Progenitor cell of endocrine pancreas (in vitro differentiated cells): ENCODE results near the gene CCDC30. TPM values are rescaled to one million over a fixed set of nuclear protein-coding genes. Genes with fewer than 3 reads are reported as not detected.
"Not testable (repeated sequence)": the region's sequence is repeated elsewhere in the genome, so short reads cannot be mapped to it uniquely, and the experiment has no call there.

Experiments
- DNase-seq: peaks from one replicate; pipeline ENCODE4 v3.0.0; 2021; ENCODE audit warnings: low spot score; ENCODE audit not compliant: unreplicated experiment
- H3K27ac Mint-ChIP-seq: 2 replicates; pipeline ENCODE4 v1.8.0; 2021; ENCODE audit warnings: mild to moderate bottlenecking, moderate library complexity, mixed read lengths
- H3K27me3 Mint-ChIP-seq: 2 replicates; pipeline ENCODE4 v1.8.0; 2021; ENCODE audit warnings: mixed read lengths
- H3K36me3 Mint-ChIP-seq: 2 replicates; pipeline ENCODE4 v1.8.0; 2022; ENCODE audit warnings: mixed read lengths; ENCODE audit not compliant: insufficient read depth
- H3K4me1 Mint-ChIP-seq: 2 replicates; pipeline ENCODE4 v1.8.0; 2021; ENCODE audit warnings: low read depth, mixed read lengths
- H3K4me3 Mint-ChIP-seq: 2 replicates; pipeline ENCODE4 v1.8.0; 2021; ENCODE audit warnings: low read depth, mild to moderate bottlenecking, moderate library complexity, mixed read lengths
- H3K9me3 Mint-ChIP-seq: 2 replicates; pipeline ENCODE4 v1.8.0; 2021; ENCODE audit warnings: low read depth, mixed read lengths
- CTCF ChIP-seq: fragments of 200-600 bp; sonication (generic); IDR thresholded peaks from one replicate; pipeline ENCODE4 v1.5.0; 2021; ENCODE audit warnings: antibody characterized with exemption, mild to moderate bottlenecking; ENCODE audit not compliant: unreplicated experiment
- total RNA-seq: library from RNA; stranded (reverse); gene quantifications from 2 replicates; pipeline ENCODE4 v1.2.1, GENCODE V29; 2021

The CCDC30 gene
- total RNA-seq, 1 donor from 2014 or later, result 23.6 TPM

DNA sequence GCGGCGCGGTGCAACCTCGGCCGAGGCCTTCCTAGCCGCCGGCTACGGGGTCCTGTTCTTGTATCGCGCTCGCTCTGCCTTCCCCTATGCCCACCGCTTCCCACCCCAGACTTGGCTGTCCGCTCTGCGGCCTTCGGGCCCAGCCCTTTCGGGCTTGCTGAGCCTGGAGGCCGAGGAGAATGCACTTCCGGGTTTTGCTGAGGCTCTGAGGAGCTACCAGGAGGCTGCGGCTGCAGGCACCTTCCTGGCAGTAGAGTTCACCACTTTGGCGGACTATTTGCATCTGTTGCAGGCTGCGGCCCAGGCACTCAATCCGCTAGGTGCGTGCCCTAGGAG is 6.4 kb upstream of the CCDC30 start:
- Mint-ChIP-seq H3K4me3 (peak overlapping the region; percentile 83), H3K27ac (peak overlapping the region; percentile 98), H3K36me3 (peaks cover 10% of the 10 kb centered on the region), H3K27me3 (no peaks in the 10 kb centered on the region), H3K9me3 (no peaks in the 10 kb centered on the region), H3K4me1 (peaks cover 13% of the 10 kb centered on the region)
- no peak for DNase-seq
- TF ChIP-seq CTCF, result no peak

- H3K36me3 Mint-ChIP-seq, result peaks cover 10% of the 10 kb centered on the region
- no peak overlapping the region for H3K27ac Mint-ChIP-seq
- no peaks in the 10 kb centered on the region for H3K9me3 Mint-ChIP-seq
- H3K4me3 Mint-ChIP-seq, result no peak overlapping the region
- TF ChIP-seq CTCF, result no peak
- DNase-seq, result no peak
- H3K27me3 Mint-ChIP-seq, result no peaks in the 10 kb centered on the region
- H3K4me1 Mint-ChIP-seq, result peaks cover 37% of the 10 kb centered on the region
Measured at GRCh38 chr1:42461196-42461595, 1.9 kb upstream of the CCDC30 start.

- Mint-ChIP-seq H3K27ac (peak overlapping the region; percentile 92), H3K4me3 (peak overlapping the region; percentile 84), H3K9me3 (no peaks in the 10 kb centered on the region), H3K4me1 (peaks cover 24% of the 10 kb centered on the region), H3K36me3 (peaks cover 5% of the 10 kb centered on the region), H3K27me3 (no peaks in the 10 kb centered on the region)
- DNase-seq, result no peak
- TF ChIP-seq CTCF, result no peak
Measured at GRCh38 chr1:42463921-42464320, 835 bp downstream of the CCDC30 start.

DNA sequence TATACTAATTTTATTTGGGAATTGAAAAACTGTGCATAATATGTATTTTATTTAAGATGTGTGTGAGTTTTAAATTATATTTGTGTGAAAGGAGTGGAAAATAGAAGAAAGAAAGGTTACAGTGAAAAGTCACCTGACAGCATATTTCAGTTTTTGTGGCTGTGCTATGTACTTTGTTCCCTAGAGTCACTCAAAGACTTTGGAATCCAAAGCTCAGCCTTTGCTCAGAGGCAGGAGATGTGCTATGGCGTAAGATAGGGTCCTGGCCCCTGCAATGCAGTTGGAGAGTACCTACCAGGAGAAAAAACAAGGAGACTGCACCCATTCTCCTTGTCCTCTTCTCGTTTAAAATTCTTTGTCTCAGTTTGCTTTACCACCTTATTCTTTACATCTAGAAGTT is 2.9 kb downstream of the CCDC30 start:
- no peak overlapping the region for H3K27ac Mint-ChIP-seq
- peaks cover 24% of the 10 kb centered on the region for H3K4me1 Mint-ChIP-seq
- TF ChIP-seq CTCF, result no peak
- H3K27me3 Mint-ChIP-seq, result no peaks in the 10 kb centered on the region
- H3K9me3 Mint-ChIP-seq, result no peaks in the 10 kb centered on the region
- DNase-seq, result no peak
- no peak overlapping the region for H3K4me3 Mint-ChIP-seq
- H3K36me3 Mint-ChIP-seq, result no peaks in the 10 kb centered on the region

- Mint-ChIP-seq H3K36me3 (no peaks in the 10 kb centered on the region), H3K27me3 (no peaks in the 10 kb centered on the region), H3K4me1 (peaks cover 2% of the 10 kb centered on the region), H3K4me3 (no peak overlapping the region), H3K9me3 (no peaks in the 10 kb centered on the region), H3K27ac (no peak overlapping the region)
- DNase-seq, result no peak
- no peak for TF ChIP-seq CTCF
Measured at GRCh38 chr1:42469727-42470126, 6.6 kb downstream of the CCDC30 start.

DNA sequence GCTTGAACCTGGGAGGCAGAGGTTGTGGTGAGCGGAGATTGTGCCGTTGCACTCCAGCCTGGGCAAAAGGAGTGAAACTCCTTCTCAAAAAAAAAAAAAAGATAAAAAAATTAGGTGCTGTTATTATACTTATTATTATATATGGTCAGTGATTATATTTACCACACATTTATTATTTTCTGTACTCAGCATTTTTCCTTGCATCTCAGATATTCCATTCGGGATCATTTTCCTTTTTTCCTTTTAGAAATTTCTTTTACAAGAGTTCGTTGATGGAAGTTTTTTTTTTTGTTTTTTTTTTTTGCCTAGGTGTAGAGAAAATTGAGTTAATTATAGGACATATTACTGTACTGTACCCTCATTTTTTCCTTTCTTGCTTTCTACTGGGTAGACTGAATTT is 13.5 kb downstream of the CCDC30 start:
- Mint-ChIP-seq H3K27me3 (no peaks in the 10 kb centered on the region), H3K27ac (no peak overlapping the region), H3K36me3 (peaks cover 2% of the 10 kb centered on the region), H3K4me3 (no peak overlapping the region), H3K4me1 (no peaks in the 10 kb centered on the region), H3K9me3 (no peaks in the 10 kb centered on the region)
- DNase-seq, result no peak
- no peak for TF ChIP-seq CTCF

GRCh38 chr1:42477354-42477753 is 14.3 kb downstream of the CCDC30 start:
- H3K27ac Mint-ChIP-seq, H3K9me3 Mint-ChIP-seq, H3K27me3 Mint-ChIP-seq, H3K4me1 Mint-ChIP-seq, H3K36me3 Mint-ChIP-seq, DNase-seq, H3K4me3 Mint-ChIP-seq: not testable (repeated sequence)
